ENCODE measurements around the gene CLEC16A. TPM values are rescaled to one million over a fixed set of nuclear protein-coding genes. Genes with fewer than 3 reads are reported as not detected.

Gene CLEC16A
- total and polyA plus RNA-seq, 9 donors, result 11.5 to 18.3 (median 14.9) TPM

GRCh38 chr16:10978124-10978523 is 33.8 kb downstream of the CLEC16A start:
- no peak overlapping the region for H3K4me3 ChIP-seq (ENCODE audit: low read length)
- peaks cover 53% of the 10 kb centered on the region for H3K4me1 ChIP-seq (ENCODE audit: control insufficient read depth, insufficient read depth, low read length)
- H3K9me3 ChIP-seq (replicated peaks; ENCODE audit: control insufficient read depth, low read depth, low read length), result no peaks in the 10 kb centered on the region
- DNase-seq, result no peak
- WGBS (ENCODE audit: insufficient coverage), result 95% methylated on average over 4 of the region's 6 CpGs
- no peaks in the 10 kb centered on the region for H3K27me3 ChIP-seq (ENCODE audit: control insufficient read depth, insufficient read depth, low read length)
- peaks cover 33% of the 10 kb centered on the region for H3K36me3 ChIP-seq (ENCODE audit: control insufficient read depth, insufficient read depth, low read length)
- H3K27ac ChIP-seq (ENCODE audit: low read length), result no peak overlapping the region

DNA sequence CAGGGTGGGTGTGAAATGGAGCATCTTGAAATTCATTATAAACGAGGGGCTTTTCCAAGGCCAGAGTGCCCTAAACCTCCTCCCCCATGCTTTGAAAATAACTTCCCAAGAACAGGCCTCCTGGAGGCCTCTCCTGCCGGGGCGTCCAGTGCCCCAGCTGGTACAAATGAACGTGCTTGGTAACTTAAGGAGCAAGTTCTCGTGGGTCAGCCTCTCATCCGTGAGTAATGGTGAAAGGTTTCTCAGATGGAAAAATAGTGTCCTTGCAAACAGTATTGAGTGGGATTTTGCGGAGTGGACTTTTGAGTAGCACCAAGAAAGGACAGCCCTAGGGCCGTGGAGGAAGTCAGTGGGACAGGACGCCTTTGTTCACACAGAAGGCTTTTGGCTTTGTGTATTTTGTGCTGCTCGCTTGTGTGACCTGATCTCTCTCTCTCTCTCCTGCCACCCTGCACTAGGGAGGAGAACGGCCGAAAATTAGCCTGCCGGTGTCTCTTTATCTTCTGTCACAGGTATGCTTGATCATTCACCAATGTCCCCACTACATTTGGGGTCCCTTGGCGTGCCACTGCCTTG is 34.6 kb downstream of the CLEC16A start:
- H3K27ac ChIP-seq (ENCODE audit: low read length), result peak overlapping the region; percentile 90
- peaks cover 59% of the 10 kb centered on the region for H3K4me1 ChIP-seq (ENCODE audit: control insufficient read depth, insufficient read depth, low read length)
- no peaks in the 10 kb centered on the region for H3K9me3 ChIP-seq (replicated peaks; ENCODE audit: control insufficient read depth, low read depth, low read length)
- no peak overlapping the region for H3K4me3 ChIP-seq (ENCODE audit: low read length)
- 63% methylated on average over 8 of the region's 14 CpGs for WGBS (ENCODE audit: insufficient coverage)
- peaks cover 32% of the 10 kb centered on the region for H3K36me3 ChIP-seq (ENCODE audit: control insufficient read depth, insufficient read depth, low read length)
- no peak for DNase-seq
- no peaks in the 10 kb centered on the region for H3K27me3 ChIP-seq (ENCODE audit: control insufficient read depth, insufficient read depth, low read length)

DNA sequence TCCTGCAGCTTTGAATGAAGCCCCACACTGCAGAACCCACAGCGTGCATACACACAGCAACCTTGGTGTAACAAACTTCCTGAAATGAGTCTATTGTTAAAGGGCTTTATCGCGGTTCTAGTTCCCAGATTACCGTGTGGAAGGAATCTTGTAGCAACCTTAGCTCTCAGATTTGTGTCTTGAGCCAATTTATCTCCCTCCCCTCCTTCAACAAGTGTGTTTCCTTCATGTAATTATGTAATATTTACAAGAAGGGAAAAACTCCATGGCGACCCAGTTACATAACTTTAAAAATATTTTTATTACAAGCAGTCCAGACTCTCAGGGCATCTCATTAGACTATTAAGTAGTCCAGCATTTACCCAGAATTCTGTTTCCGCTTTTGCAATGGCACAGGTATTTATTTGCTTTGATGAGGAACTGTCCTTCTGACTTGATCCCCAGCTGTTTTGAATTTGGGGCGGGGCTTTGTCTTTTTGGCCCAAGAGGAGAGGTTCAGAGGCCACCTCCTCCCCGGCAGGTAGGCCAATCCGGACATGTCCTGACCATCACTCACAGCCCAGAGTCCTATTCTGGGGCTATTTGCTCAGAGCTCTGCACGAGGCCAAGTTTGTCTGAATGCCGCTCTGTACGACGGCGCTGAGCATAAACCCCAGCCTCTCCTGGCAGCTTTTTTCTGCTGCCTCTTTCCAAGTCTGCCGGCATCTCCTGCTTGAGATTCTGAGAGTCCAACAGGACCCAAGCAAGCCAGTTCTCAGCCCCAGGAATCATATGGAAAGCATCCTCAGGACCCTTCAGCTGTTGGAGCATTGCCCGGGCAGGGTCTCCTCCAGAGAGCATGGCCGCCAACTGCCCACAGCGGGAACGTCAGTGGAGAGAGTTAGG is 35.6 kb downstream of the CLEC16A start:
- Histone ChIP-seq H3K4me1 (ENCODE audit: control insufficient read depth, insufficient read depth, low read length) (peaks cover 67% of the 10 kb centered on the region), H3K9me3 (replicated peaks; ENCODE audit: control insufficient read depth, low read depth, low read length) (no peaks in the 10 kb centered on the region), H3K27me3 (ENCODE audit: control insufficient read depth, insufficient read depth, low read length) (no peaks in the 10 kb centered on the region), H3K4me3 (ENCODE audit: low read length) (no peak overlapping the region), H3K36me3 (ENCODE audit: control insufficient read depth, insufficient read depth, low read length) (peaks cover 33% of the 10 kb centered on the region), H3K27ac (ENCODE audit: low read length) (peak overlapping the region; percentile 90)
- peak; percentile 96 for DNase-seq
- 19% methylated on average over 5 of the region's 19 CpGs for WGBS (ENCODE audit: insufficient coverage)

DNA sequence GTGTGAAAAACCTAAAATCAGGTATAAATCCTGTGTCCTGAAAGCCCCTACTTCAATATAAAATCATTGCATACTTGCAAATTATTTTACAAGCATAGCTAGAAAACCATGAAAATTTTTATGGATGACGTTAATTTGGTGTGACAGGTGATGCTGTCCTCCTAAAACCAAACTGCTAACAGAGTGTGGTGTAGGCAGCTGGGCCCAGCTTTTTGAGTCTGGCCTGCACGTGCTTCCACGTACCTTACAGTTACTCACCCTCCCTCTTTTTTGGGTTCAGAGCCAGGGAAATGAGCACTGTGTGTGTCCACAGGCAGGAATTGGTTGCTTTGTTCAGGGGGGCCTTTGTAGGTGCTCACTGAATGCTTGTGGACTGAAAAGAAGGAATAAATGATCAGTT is 36.4 kb downstream of the CLEC16A start:
- H3K36me3 ChIP-seq (ENCODE audit: control insufficient read depth, insufficient read depth, low read length), result peaks cover 33% of the 10 kb centered on the region
- peaks cover 67% of the 10 kb centered on the region for H3K4me1 ChIP-seq (ENCODE audit: control insufficient read depth, insufficient read depth, low read length)
- peak overlapping the region; percentile 90 for H3K27ac ChIP-seq (ENCODE audit: low read length)
- H3K27me3 ChIP-seq (ENCODE audit: control insufficient read depth, insufficient read depth, low read length), result no peaks in the 10 kb centered on the region
- no peaks in the 10 kb centered on the region for H3K9me3 ChIP-seq (replicated peaks; ENCODE audit: control insufficient read depth, low read depth, low read length)
- H3K4me3 ChIP-seq (ENCODE audit: low read length), result no peak overlapping the region
- peak; percentile 65 for DNase-seq
- WGBS (ENCODE audit: insufficient coverage), result no CpG with 5 or more reads among the region's 3 CpGs

DNA sequence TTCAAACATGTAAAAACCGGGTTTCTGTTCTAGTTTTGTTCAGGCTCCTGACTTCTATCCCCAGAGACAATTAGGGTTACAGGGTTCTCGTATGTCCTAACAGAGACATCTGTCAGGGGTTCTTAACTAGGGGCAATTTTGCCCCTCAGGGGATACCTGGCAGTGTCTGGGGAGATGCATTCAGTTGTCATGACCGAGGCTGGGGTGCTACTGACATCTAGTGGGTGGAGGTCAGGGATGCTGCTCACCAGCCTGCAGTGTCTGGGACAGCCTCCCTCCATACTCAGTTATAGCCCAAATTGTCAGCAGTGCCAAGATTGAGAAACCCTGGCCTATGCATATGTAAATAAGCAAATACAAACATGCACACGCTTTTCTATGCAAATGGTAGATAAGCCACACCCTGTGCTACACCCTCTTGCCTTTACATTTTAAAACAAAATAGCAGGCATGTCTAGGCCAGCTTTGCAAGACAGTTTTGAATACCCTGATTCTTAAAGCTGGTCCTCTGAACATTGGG is 37.4 kb downstream of the CLEC16A start:
- Histone ChIP-seq H3K4me1 (ENCODE audit: control insufficient read depth, insufficient read depth, low read length) (peaks cover 63% of the 10 kb centered on the region), H3K27ac (ENCODE audit: low read length) (peak overlapping the region; percentile 86), H3K27me3 (ENCODE audit: control insufficient read depth, insufficient read depth, low read length) (no peaks in the 10 kb centered on the region), H3K36me3 (ENCODE audit: control insufficient read depth, insufficient read depth, low read length) (peaks cover 30% of the 10 kb centered on the region), H3K4me3 (ENCODE audit: low read length) (no peak overlapping the region), H3K9me3 (replicated peaks; ENCODE audit: control insufficient read depth, low read depth, low read length) (no peaks in the 10 kb centered on the region)
- 100% methylated on average over 1 of the region's 4 CpGs for WGBS (ENCODE audit: insufficient coverage)
- peak; percentile 47 for DNase-seq

DNA sequence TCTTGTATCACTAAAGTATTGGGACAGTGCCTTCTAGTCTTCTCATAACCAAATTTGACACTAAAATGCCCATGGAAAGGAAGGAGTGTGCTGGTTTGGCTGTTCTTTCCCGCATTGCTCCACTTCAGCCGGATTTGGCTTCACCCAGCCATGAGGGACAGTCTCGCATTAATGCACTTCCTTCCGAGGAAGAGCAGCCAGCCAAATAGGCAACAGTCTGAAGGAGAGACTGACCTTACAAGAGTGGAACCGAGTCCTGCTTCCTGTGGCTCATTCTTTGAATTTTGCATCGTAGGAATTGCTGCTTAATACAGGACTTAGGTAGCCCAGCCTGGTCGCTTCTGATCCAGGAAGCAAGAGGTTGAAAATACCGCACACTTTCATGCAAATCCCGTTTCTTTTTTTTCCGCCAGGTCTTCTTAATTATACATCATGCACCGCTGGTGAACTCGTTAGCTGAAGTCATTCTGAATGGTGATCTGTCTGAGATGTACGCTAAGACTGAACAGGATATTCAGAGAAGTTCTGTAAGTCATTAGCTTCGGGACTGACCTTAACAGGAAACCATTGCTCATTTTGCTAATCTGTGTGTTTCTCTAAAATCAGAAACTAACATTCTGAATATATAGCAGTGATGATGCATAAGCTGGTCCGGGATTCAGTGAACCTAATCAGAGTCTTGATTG is 38.2 kb downstream of the CLEC16A start:
- Histone ChIP-seq H3K36me3 (ENCODE audit: control insufficient read depth, insufficient read depth, low read length) (peaks cover 25% of the 10 kb centered on the region), H3K27me3 (ENCODE audit: control insufficient read depth, insufficient read depth, low read length) (no peaks in the 10 kb centered on the region), H3K27ac (ENCODE audit: low read length) (peak overlapping the region; percentile 86), H3K4me1 (ENCODE audit: control insufficient read depth, insufficient read depth, low read length) (peaks cover 56% of the 10 kb centered on the region), H3K9me3 (replicated peaks; ENCODE audit: control insufficient read depth, low read depth, low read length) (no peaks in the 10 kb centered on the region), H3K4me3 (ENCODE audit: low read length) (no peak overlapping the region)
- WGBS (ENCODE audit: insufficient coverage), result 28% methylated on average over 9 of the region's 15 CpGs
- DNase-seq, result peak; percentile 94

- peaks cover 22% of the 10 kb centered on the region for H3K36me3 ChIP-seq (ENCODE audit: control insufficient read depth, insufficient read depth, low read length)
Measured at GRCh38 chr16:10983159-10983558, 38.8 kb downstream of the CLEC16A start.

DNA sequence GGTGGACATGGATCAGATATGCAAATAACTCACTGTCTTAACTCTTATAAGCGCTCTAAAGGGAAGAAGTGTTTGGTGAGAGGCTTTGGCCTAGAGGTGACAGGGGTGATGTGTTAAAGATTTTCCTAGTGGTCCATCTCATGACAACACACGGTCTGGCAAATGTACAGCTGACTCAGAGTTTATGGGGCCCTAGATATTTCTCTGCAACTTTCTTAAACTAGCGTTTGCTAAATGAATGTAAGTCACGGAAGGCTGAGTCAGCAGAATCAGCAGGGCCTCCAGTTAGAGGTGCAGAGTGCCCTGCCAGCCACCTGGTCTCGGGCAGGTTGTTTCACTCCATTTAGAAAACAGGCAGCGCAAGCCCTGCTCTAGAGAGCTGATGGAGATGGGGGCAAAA is 40.1 kb downstream of the CLEC16A start:
- no peaks in the 10 kb centered on the region for H3K9me3 ChIP-seq (replicated peaks; ENCODE audit: control insufficient read depth, low read depth, low read length)
- H3K36me3 ChIP-seq (ENCODE audit: control insufficient read depth, insufficient read depth, low read length), result peaks cover 17% of the 10 kb centered on the region
- WGBS (ENCODE audit: insufficient coverage), result 93% methylated on average over 2 of the region's 6 CpGs

More at GRCh38 chr16:10983159-10983558, 38.8 kb downstream of the CLEC16A start:
- no peak overlapping the region for H3K4me3 ChIP-seq (ENCODE audit: low read length)
- H3K27me3 ChIP-seq (ENCODE audit: control insufficient read depth, insufficient read depth, low read length), result no peaks in the 10 kb centered on the region
- DNase-seq, result no peak
- peak overlapping the region; percentile 86 for H3K27ac ChIP-seq (ENCODE audit: low read length)
- 74% methylated on average over 8 of the region's 8 CpGs for WGBS (ENCODE audit: insufficient coverage)
- H3K9me3 ChIP-seq (replicated peaks; ENCODE audit: control insufficient read depth, low read depth, low read length), result no peaks in the 10 kb centered on the region
- H3K4me1 ChIP-seq (ENCODE audit: control insufficient read depth, insufficient read depth, low read length), result peaks cover 53% of the 10 kb centered on the region

GRCh38 chr16:10987361-10988163 is 43.2 kb downstream of the CLEC16A start:
- Histone ChIP-seq H3K4me1 (ENCODE audit: control insufficient read depth, insufficient read depth, low read length) (peaks cover 23% of the 10 kb centered on the region), H3K36me3 (ENCODE audit: control insufficient read depth, insufficient read depth, low read length) (peaks cover 28% of the 10 kb centered on the region), H3K27ac (ENCODE audit: low read length) (no peak overlapping the region), H3K9me3 (replicated peaks; ENCODE audit: control insufficient read depth, low read depth, low read length) (no peaks in the 10 kb centered on the region), H3K27me3 (ENCODE audit: control insufficient read depth, insufficient read depth, low read length) (no peaks in the 10 kb centered on the region), H3K4me3 (ENCODE audit: low read length) (no peak overlapping the region)
- WGBS (ENCODE audit: insufficient coverage), result 57% methylated on average over 1 of the region's 11 CpGs
- no peak for DNase-seq

More for the DNA sequence above, 40.1 kb downstream of the CLEC16A start:
- peak; percentile 81 for DNase-seq
- no peak overlapping the region for H3K4me3 ChIP-seq (ENCODE audit: low read length)
- peak overlapping the region; percentile 20 for H3K27ac ChIP-seq (ENCODE audit: low read length)
- peaks cover 41% of the 10 kb centered on the region for H3K4me1 ChIP-seq (ENCODE audit: control insufficient read depth, insufficient read depth, low read length)
- H3K27me3 ChIP-seq (ENCODE audit: control insufficient read depth, insufficient read depth, low read length), result no peaks in the 10 kb centered on the region

All from muscle of leg (tissue), 11 donors.